GM18873 (cell line): ENCODE results near the gene SLC12A2.

ENCODE experiments used
- ATAC-seq: cut with Tn5 transposase; IDR thresholded peaks from one replicate; pipeline ENCODE4 v1.9.1; 2021; ENCODE audit warnings: mild to moderate bottlenecking, moderate library complexity, moderate number of reproducible peaks; ENCODE audit not compliant: unreplicated experiment, low FRiP score

Gene SLC12A2

GRCh38 chr5:128216860-128217531 lies 133.4 kb downstream of the SLC12A2 start:
- ATAC-seq = no peak

DNA sequence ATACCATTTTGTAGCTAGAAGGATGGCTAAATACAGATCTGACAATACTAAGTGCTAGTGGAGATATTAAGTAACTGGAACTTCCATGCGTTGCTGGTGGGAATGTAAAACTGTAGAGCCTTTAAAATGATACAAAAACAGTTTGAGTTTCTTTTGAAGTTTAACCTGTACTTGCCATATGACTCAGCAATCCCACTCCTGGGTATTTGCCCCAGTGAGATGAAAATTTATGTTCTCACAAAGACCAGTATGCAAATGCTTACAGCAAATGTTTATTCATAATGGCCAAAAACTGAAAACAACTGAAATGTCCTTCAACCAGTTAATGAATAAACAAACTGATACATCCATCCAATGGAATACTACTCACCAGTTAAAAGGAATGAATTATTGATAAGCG lies 137.3 kb downstream of the SLC12A2 start:
- no peak for ATAC-seq

GRCh38 chr5:128224336-128224735 lies 140.8 kb downstream of the SLC12A2 start:
- ATAC-seq = no peak

- ATAC-seq = no peak
Observed at GRCh38 chr5:128225245-128226030, 141.9 kb downstream of the SLC12A2 start.

DNA sequence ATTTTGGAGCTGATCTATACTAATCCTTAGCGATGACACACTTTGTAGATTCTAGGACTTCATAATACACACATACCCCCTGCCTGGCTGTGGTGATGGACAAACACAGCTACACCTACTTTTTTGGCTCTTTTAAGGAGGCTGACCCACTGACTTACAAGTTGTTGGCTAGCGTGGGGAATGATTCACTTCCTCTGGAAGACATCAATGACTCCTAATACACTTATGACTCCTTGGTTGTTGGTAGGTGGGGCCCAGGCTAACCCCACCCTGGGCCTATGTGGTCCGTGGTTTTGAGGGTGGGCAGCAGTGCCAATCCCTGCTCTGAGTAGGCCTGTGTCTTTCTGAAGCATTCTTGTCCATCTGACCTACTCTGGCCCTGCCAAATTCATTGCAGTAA lies 144.4 kb downstream of the SLC12A2 start:
- no peak for ATAC-seq

DNA sequence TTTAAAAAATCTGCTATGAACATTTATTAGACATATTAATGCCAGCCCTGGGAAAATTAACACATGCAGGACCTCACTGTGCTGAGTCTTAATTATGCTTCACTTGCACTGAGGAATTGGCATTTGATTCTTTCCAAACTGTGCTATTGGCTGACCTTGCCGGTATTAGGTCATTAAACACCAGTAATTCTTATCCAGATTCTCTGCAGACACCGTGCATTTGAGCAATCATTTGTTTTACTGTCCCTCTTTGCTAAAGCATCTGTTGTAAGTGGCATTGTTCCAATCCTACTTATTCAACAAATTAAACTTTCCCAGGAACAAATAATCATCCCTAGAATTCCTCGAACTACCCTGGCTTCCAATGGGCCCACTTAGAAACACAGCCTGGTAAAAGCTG lies 145.0 kb downstream of the SLC12A2 start:
- no peak for ATAC-seq

DNA sequence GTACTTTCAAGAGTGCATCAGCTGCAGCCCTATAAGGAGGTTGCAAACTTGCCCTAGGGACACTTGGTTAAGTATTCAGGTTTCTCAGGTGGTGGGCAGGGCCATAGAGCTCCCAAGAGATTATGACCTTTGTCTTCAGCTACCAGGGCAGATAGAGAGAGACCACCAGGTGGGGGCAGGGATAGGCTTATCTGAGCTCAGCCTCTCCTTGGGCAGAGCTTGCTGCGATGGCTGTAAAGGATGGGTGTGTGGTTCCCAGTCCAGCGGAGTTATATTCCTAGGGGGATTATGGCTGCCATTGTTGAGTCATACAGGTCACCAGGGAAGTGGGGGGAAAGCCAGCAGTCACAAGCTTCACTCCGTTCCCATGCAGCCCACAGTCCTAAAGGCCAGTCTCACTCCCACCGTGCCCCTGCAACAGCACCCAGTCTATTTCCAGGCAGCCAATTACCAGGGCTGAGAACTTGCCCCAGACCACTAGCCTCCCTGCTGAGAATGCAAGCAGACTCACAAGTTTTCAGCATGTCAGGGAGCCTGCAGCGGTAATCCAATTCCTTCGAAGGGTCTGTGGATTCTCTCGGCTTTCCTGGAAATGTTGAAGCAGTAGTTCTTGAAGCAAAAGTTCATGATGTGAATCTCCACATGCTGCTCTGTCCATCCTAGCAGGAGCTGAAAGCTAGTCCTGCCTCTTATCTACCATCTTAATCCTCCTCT lies 151.5 kb downstream of the SLC12A2 start:
- ATAC-seq = no peak

GRCh38 chr5:128236334-128236733 lies 152.8 kb downstream of the SLC12A2 start:
- ATAC-seq = no peak

- ATAC-seq = no peak
Observed at GRCh38 chr5:128237000-128237399, 153.4 kb downstream of the SLC12A2 start.

DNA sequence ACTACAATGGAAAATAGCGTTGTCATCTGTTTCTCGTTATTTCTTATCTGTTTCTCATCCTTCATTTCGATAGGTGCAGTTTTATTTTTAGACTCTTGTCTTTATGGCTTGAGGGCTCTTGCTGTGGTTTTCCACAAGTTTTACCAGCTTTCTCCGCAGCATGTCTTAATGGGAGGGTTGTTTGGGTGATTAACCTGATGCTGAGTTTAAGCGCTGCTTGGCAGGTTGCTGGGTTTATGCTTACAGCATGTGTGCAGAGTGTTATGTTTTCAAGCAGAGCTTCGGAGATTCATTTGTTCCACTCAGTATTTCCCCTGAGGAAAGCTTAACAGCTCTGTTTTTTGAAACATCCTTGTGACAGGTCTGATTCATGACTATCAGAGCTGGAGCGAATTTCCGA lies 154.0 kb downstream of the SLC12A2 start:
- ATAC-seq = no peak
